Activated naive CD4-positive, alpha-beta T cell (primary cell): ENCODE measurements around the gene CCL4L2.
"Not testable (repeated sequence)": the region's sequence is repeated elsewhere in the genome, so short reads cannot be mapped to it uniquely, and the experiment has no call there.

Source experiments
- DNase-seq, 4 experiments: peaks; one replicate each; lab custom pipeline; 2025; lab: John Stamatoyannopoulos, UW

Gene CCL4L2

GRCh38 chr17:36195434-36196130 lies 15.3 kb upstream of the CCL4L2 start:
- no peak for DNase-seq

- no peak for DNase-seq
These were observed 14.8 kb upstream of the CCL4L2 start for GRCh38 chr17:36196131-36196486.

DNA sequence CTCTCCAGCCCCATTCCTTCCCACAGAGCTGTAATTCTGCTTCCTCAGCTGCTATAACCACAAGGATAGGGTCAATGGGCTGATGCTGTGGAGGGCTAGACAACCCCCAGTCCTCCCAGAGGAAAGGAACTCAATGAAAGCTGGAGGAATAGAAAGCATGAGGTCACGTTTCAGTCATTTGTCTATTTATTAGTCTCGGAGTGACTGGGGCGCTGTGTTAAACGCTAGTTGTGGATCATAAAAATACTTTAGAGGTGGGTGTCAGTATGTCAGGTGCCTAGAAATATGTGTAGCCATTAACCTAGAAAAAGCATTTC lies 13.5 kb upstream of the CCL4L2 start:
- no peak for DNase-seq

GRCh38 chr17:36198831-36199465 lies 11.9 kb upstream of the CCL4L2 start:
- no peak for DNase-seq

DNA sequence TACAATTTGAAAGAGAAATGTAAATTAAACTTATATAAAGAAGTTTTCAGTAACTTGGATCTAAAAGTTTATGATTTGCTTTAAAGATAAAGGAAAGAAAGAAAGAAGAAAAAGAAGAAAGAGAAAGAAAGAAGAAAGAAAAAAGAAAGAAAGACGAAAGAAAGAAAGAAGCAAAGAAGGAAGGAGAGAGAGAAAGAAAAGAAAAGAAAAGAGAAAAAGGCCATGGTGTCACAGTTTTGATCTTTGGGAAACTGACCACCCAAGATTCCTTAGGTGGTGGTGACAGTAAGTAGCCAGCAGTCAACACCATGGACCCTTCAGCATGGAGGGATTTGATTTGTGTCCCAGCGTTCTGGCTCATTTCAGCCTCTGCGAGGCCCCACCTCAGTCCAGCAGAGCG lies 9.8 kb upstream of the CCL4L2 start:
- DNase-seq: not testable (repeated sequence)

- not testable (repeated sequence) for DNase-seq
These were observed 9.4 kb upstream of the CCL4L2 start for GRCh38 chr17:36201506-36201905.

DNA sequence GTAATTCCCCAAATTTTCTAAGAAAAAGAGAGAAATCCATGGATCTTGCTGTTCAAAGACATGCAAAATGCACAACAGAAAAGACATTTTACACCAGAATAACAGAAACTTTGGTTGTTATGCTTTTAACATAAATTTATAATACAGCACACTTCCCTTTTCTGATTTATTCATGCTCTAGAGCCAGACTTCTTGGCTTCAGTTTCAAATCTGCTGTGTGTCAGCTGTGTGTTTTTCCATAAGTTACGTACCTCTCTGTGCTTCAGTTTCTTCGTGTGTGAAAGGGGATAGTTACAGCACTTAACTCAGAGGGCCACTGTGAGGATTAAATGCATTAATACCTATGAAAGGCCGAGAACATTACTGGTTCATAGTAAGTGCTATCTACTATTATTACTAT lies 7.5 kb upstream of the CCL4L2 start:
- no peak for DNase-seq

DNA sequence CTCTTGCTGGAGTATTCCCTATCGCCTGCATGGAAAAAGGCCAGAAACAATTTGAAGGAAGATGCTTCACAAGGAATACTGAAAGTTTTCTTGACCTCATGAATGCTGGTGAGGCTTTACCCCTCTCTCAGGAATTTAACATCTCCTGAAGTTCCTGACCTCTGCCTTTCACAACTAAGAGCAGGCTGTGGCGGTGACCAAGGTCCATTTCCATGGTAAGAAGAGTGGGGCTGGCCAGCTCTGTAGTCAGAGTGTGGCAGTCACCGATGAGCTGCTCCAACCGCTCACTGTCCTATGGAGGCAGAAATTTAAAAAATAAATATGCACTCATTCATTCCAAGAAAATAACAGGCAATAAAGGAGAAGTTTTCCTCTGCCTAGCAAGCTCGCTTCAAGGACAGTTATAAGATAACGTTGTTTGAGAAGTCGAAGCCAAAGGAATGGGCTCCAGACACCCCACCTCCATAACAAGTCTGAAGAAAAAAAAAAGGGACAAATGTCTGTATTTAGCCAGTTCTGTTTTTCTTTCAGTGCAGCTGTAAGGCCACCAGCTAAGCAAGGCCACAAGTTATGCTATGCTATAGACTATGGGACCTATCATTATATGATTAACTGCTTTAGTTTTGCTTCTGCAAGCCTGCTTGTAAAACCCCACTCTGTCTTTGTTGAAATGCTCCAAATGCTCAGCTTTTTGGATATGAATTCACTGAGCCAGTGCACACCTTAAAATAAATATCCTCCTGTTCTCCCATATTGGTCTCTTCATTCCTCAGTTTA lies 6.0 kb upstream of the CCL4L2 start:
- DNase-seq: no peak

DNA sequence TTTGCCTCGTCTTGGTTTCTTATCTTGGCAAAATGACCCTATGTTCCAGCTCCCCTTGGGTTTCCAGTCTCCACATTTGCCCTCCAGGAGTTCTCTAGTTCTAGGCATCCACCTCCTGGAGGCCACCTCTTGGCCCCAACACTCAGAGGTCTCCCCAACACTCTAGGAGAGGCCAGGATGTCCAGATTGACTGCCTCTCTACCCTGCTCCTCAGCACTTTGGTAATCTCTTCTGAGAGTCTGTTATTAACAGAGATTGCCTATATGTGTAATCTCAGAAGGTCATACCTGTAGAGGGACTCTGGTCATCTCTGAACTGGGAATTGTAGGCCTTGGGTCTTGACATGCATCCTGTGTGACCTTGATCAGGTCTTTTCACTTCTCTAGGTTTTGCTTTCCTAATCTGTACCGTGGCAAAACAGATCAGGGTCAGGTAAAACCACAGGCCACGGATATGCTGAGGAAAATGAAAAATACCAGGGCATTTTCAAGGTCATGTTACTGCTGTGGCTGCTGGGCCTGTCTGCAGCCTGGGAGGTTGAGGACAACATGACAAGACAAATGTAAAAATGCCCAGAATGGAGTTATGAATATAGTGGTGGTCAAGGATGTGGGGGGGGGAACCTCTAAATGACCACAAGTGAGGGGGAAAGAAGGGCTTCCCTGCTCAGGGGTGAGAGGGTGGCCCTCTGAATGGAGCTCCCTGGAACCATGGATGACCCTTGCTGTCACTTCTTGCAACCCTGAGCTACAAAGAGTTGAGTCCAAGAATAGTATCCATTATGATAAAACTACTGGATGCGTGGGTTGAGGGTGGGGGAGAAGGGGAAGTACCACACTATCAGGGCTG lies 5.0 kb upstream of the CCL4L2 start:
- no peak for DNase-seq

DNA sequence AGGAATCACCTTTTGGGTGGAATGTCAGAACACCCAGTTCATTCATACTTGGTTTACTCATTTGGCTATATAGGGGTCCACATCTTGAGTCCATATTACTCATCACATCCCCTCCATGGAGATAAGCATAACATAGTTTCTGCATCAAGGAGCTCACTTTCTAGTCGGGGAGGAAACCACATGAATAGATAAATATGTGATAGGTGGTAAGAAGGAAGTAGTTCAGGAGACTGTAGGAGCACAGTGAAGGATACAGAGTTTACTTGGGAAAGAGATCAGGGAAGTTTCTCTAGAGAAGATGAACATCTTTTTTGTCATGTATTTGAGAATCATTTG lies 4.4 kb upstream of the CCL4L2 start:
- DNase-seq: not testable (repeated sequence)

- DNase-seq: not testable (repeated sequence)
These were observed 3.5 kb upstream of the CCL4L2 start for GRCh38 chr17:36207383-36207782.

DNA sequence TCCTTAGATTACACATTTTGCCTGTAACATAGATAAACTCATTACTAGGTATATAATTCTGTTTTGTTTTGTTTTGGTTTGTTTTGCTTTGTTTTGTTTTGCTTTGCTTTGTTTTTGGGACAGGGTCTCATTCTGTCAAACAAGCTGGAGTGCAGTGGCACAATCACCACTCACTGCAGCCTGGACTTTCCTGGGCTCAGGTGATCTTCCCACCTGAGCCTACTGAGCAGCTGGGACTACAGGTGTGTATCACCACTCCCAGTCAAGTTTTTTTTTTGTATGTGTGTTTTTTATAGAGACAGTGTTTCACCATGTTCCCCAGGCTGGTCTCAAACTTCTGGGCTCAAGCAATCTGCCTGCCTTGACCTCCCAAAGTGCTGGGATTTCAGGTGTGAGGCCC lies 1.3 kb upstream of the CCL4L2 start:
- DNase-seq: no peak

- DNase-seq: not testable (repeated sequence)
These were observed 815 bp downstream of the CCL4L2 start for GRCh38 chr17:36211484-36212271.

DNA sequence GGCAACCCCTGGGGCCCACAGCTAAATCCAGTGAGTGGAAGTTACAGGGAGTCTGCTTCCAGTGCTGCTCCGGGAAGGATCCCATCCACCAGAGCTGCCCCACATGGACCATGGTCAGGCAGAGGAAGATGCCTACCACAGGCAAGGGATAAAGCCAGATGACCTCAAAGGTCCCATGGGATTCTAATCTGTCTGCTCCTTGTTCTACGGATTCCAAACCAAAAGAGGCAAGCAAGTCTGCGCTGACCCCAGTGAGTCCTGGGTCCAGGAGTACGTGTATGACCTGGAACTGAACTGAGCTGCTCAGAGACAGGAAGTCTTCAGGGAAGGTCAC lies 1.4 kb downstream of the CCL4L2 start:
- DNase-seq: no peak

- no peak for DNase-seq
These were observed 2.1 kb downstream of the CCL4L2 start for GRCh38 chr17:36212966-36213365.

DNA sequence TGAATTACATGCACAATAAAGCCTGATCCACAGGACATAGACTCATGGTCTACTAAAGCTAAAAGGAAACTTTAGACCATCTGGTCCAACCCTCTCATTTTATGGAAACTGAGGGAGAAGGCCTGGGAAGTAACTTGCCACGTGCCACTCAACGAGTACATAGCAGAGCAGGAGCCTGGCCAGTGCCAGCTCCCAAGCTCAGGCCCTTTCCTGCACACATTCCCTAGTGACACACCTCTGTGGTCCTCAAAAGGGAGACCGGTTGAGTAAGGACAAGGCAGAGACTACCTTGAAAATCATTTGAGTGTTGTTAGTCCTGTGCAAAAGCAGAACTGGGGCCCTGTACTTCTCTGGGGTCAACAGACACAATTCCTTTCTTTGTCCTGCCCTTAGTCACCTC lies 2.8 kb downstream of the CCL4L2 start:
- DNase-seq: no peak

DNA sequence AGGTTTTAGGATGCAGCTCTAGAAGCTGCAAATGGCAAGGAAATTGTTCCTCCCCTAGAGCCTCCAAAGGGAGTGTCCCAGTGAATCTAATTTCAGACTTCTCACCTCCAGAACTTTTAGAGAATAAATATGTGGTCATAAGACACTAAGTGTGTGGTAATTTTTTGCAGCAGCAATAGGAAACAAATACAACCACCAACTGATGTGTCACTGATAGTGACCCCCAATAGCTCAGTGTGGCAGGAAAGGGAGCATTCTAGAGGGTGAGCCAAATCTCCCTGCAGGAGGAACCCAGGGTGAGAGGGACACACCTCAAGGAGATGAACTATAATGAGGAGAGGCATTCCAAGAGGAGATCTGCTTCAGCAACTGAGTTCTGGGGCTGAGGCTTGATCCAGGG lies 4.1 kb downstream of the CCL4L2 start:
- DNase-seq: no peak

DNA sequence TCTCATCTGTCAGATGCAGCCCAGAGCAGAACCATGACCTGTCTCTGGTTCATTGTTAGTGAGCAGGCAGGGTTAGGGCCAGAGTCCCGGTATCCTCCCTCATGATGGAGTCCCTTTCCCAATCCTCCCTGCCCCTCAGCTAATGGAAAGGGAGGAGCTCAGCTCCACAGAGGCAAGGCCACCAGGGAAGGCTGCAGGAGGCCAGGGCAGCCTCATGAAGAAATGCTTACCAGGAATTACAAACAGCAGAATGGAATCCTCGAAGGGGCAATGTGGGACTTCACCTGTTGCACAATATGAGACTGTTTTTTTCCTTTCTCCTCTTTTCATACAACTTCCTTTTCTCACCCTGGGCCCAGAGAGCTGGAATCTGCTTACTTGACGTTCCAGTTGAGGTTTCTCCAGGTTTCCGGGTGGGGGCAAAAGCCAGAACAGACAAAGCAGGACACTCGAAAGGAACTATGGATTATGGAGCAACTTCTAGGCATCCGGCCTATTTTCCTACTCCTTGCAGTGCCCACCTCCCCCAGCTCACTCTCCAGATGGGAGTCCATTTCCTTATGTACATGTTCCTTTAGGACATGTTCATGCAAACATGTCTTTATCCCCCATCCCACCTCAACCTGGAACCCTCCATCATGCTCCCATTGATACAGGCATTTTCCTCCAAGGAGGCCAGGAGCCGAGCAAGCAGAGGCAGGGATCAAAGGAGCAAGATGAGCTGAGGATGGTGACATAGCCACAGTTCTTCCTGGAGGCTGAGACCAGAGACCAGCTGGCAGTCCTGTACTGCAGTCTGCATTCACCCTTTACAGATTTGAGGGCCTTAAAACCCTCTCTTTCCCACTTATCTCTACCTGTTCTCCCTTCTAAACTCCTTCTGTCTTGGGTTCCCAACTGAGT lies 4.8 kb downstream of the CCL4L2 start:
- DNase-seq: not testable (repeated sequence)

DNA sequence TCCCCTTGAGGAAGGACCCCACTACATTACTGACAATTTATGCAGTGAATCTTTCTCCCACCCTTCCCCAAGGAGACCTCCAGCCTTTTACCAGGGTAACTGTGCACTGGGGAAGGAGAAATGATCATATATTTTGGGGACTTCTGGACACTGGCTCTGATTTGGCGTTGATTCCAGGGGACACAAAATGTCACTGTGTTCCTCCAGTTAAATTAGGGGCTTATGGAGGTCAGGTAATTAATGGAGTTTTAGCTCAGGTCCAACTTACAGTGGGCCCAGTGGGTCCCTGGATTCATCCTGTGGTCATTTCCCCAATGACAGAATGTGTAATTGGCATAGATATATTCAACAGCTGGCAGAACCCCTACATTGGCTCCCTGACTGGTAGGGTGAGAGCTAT lies 8.7 kb downstream of the CCL4L2 start:
- not testable (repeated sequence) for DNase-seq

- DNase-seq: not testable (repeated sequence)
These were observed 10.1 kb downstream of the CCL4L2 start for GRCh38 chr17:36220737-36221580.
